GM21367 (cell line): ENCODE results near the gene GOLGA6L1.
"Not testable (repeated sequence)": the region's sequence is repeated elsewhere in the genome, so short reads cannot be mapped to it uniquely, and the experiment has no call there.

Source experiments
- ATAC-seq: cut with Tn5 transposase; IDR thresholded peaks from one replicate; pipeline ENCODE4 v1.9.1; 2021; ENCODE audit not compliant: unreplicated experiment

Gene GOLGA6L1, protein sequence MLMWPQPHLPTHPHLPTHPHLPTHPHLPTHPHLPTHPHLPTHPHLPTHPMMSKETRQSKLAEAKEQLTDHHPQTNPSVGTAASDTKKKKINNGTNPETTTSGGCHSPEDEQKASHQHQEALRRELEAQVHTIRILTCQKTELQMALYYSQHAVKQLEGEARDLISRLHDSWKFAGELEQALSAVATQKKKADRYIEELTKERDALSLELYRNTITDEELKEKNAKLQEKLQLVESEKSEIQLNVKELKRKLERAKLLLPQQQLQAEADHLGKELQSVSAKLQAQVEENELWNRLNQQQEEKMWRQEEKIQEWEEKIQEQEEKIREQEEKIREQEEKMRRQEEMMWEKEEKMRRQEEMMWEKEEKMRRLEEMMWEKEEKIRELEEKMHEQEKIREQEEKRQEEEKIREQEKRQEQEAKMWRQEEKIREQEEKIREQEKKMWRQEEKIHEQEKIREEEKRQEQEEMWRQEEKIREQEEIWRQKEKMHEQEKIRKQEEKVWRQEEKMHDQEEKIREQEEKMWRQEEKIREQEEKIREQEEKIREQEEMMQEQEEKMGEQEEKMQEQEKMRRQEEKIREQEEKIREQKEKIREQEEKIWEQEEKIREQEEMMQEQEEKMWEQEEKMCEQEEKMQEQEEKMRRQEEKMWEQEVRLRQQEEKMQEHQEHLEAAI

DNA sequence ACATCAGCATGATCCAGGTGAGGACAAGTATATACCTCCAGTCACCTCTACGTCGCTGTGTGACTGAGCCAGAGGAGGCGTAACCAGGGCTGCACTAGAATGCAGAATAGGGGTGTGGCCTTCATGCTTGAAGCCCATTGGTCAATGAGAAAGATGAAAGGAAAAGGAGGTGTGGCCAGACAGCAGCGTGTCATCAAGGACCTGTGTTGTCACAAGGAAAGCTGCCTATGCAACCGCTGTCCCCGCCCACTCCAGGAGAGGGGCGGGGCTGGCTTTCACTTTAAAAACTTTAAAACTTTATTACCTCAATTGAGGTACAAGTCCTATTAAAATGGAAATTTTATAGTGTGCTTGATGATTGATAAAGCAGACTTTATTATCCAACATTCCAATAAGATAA, at the start of gene GOLGA6L1:
GOLGA6L1 (minus strand) TSS at position 101 of the 400 bp plus-strand sequence; CDS start at position 10, 91 bp downstream.
- not testable (repeated sequence) for ATAC-seq

DNA sequence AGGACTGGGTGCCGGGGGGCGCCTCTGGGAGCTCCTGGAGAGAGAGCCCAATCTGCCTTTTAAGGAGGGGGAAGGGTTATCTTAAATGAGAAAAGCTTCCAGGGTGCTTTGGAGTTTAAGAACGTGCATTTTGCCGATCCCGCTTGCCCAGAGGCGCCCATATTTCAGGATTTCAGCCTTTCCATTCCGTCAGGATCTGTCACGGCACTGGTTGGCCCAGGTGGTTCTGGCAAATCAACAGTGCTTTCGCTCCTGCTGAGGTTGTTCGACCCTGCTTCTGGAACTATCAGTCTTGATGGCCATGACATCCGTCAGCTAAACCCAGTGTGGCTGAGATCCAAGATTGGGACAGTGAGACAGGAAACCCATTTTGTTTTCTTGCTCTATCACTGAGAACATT, 44.6 kb upstream of the GOLGA6L1 start:
- not testable (repeated sequence) for ATAC-seq

DNA sequence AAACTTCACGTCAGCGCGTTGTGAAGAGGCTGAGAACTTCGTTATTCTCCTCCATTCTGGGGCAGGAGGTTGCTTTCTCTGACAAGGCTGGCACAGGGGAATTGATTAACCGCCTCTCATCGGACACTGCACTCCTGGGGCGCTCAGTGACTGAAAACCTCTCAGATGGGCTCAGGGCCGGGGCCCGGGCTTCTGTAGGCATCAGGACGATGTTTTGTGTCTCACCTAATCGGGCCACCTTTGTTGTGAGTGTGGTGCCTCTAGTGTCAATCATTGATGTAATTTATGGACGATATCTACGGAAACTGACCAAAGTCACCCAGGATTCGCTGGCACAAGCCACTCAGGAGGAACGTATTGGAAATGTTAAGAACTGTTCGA, 43.9 kb upstream of the GOLGA6L1 start:
- ATAC-seq, result not testable (repeated sequence)

DNA sequence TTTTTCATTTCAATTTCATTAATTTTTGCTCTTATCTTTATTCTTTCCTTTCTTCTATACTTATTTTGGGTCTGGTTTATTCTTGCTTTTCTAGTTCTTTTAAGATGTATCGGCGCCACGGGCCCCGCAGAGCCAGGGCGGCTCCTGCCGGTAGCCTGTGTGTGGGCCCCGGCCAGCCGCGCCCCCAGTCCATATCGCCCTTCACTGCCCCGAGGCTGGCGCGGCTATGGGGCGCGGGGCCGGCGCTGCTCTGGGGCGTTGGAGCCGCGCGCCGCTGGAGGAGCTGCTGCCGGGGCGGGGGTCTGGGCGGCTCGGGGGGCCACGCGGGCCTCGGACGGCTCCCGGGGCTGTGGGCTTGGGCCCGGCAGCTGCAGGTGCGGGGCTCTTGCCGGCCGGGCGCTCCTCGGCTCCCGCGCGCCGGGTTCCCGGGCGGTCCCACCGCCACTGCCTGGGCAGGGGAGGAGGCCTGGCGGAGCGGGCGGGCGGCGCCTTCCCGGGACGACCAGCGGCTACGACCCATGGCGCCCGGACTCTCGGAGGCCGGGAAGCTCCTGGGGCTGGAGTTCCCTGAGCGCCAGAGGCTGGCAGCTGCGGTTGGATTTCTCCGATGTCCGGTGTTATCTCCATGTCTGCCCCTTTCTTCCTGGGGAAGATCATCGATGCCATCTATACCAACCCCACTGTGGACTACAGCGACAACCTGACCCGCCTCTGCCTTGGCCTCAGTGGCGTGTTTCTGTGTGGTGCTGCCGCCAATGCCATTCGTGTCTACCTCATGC, 43.3 kb upstream of the GOLGA6L1 start:
- ATAC-seq, result not testable (repeated sequence)

DNA sequence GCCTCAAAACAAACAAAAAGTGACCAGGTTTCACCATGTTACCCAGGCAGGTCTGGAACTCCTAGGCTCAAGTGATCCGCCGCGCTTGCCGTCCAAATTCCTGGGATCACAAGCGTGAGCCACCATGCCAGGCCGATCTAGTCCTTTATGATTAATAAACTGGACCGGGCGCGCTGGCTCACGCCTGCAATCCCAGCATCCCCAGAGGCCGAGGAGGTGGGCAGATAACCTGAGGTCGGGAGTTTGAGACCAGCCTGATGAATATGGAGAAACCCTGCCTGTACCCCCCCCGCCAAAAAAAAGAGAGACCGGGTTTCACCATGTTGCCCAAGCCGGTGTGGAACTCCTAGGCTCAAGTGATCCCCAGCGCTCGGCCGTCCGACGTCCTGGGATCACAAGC, 40.1 kb upstream of the GOLGA6L1 start:
- not testable (repeated sequence) for ATAC-seq

DNA sequence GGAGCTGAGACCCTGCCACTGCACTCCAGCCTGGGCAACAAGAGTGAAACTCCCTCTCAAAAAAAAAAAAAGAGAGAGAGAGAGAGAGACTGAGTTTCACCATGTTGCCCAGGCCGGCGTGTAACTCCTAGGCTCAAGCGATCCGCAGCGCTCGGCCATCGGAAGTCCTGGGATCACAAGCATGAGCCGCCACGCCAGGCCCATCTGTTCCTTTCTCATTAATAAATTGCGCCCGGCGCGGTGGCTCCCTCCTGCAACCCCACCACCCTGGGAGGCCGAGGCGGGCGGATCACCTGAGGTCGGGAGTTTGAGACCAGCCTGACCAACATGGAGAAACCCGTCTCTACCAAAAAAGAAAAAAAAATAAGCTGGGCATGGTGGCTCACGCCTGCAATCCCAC, 39.0 kb upstream of the GOLGA6L1 start:
- not testable (repeated sequence) for ATAC-seq

DNA sequence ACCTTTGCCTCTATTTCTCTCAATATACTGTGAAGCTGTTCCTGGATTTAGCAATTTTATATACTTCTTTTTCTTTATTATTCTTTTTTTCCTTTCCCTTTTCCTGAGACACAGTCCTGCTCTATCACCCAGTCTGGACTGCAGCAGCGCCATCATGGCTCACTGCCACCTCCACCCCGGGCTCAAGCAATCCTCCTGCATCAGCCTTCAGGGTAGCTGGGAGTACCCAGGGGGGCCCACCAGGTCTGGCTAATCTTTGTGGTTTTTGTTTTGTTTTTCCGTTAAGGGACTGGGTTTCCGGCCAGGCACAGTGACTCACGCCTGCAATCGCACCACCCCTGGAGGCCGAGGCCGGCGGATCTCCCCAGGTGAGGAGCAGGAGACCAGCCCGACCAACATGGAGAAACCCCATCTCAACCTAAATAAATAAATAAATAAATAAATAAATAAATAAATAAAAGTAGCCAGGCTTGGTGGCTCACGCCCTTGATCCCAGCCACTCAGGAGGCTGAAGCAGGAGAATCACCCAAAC, 38.1 kb upstream of the GOLGA6L1 start:
- ATAC-seq, result not testable (repeated sequence)

DNA sequence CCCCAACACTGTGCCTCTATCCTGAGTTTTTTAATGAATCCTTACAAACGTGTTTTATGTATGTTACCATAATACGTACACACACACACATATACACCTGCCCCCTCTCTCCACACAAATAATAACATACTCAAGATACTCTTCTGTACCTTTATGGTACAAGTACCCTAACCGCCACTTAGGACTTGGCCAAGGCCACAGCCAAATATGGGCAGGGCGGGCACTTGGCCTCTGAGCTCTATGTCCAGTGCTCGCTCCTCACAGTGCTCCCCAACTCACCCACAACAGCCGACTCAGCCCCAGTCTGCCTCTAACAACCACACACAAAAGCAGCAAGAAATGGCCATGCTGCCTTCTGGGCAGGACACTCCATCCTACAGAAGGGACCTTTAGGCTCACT, 3.8 kb downstream of the GOLGA6L1 start:
- not testable (repeated sequence) for ATAC-seq

DNA sequence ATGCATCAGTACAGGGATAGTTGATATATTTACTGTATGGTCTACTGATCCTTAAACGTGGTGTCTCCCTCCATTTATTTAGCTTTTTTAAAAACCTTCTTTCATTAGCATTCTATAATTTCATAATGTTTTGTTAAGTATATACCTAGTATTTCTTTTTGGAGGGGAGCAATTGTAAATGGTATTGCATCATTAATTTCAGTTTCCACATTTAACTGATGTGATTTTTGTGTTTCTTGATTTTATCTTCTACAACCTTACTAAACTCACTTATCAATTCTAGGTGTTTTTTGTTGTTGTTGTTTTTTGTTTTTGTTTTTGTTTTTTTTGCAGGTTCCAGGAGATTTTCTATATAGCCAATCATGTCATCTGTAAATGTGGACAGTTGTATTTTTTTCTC, 18.4 kb downstream of the GOLGA6L1 start:
- ATAC-seq, result no peak

DNA sequence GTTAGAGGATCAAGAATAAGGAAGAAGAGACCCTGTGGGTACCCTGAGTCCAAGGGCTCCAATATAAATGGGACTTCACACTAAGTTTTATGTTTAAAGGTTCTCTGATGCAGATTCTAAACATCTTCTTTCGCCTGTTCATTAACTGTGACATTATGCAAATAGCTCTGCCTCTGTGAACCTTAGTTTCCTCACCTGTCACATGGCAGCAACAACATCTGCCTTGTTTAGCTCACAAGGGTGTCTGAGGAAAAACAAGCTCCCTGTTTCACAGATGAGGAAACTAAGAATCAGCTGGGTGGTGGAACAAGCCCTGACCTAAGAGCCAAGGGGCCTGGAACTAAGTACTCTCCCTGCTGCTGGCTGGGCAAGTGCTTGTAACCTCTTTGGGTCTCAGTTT, 40.8 kb downstream of the GOLGA6L1 start:
- ATAC-seq, result no peak

DNA sequence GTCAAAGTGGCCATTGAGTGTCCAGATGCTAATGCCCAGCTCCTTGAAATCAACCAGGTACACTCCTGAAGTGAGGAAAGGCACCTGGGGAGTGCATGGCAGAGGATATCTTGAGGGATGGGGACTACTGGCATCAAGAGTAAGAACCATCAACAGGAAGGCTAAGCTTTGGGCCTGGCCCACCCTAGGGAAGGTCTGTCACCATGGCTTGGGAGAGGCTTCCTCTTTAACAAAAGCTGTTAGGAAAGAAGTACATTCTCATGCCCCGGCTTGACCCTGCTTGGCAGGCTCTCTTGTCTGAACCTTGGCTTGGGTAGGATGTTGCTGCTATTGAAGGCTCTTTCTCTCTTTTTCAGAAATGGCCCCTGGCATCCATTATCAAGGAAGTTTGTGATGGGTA, 53.5 kb downstream of the GOLGA6L1 start:
- no peak for ATAC-seq

DNA sequence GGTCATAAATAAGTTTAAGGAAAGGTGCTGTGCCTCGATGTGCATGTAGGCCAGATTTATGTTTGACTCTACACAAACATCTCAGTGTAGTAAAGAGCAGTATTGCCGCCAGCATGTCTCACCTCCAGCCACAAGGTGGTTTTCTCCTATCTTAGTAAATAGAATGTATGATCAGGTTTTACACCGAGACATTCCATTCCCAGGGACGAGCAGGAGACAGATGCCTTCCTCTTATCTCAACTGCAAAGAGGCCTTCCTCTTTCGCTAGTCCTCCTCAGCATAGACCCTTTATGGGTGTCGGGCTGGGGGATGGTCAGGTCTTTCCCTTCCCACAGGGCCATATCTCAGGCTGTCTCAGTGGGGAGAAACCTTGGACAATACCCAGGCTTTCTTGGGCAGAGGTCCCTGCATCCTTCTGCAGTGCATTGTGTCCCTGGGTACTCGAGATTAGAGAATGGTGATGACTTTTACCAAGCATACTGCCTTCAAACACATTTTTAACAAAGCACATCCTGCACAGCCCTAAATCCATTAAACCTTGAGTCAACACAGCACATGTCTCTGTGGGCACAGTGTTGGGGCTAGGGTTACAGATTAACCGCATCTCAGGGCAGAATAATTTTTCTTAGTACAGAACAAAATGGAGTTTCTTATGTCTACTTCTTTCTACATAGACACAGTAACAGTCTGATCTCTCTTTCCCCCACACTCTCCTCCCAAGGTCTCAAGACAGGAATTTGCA, 54.5 kb downstream of the GOLGA6L1 start:
- ATAC-seq, result not testable (repeated sequence)

DNA sequence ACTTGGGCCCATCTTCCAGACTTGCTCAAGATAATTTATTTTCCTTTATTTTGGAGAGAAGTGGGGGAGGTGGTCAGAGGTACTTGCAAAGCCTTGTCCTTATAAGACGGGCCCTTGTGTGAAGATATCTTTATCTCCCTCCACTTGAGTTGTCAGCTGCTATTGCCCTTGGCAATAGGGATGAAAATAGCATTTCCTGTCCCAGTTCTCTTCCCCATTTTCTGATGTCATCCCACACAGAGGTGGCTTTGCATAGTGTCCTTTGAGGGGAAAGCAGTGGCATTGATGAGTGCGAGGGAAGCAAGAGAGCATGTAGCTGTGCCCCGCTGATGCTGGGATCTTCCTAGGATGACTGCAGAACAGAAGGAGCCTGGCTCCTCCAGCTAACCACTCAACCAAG, 55.4 kb downstream of the GOLGA6L1 start:
- no peak for ATAC-seq

DNA sequence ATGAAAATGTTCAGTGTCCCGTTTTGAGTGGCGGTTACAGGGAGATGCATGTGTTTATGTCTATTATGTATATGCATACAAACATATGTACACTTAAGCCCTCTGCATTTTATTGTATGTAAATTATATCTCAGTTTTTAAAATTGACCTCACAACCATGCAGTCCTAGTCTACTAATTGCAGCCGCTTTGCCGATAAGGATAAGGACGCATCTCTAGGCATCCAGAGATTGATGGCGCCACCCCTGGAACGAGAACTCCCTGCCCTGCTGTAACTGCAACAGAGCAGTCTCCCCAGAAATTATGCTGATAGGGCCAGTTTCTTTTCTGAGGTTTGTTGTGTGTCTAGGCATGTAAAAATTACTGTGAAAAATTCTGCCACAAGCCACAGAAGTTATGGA, 56.9 kb downstream of the GOLGA6L1 start:
- no peak for ATAC-seq
